ENCODE results near the gene SOBP.

DNA sequence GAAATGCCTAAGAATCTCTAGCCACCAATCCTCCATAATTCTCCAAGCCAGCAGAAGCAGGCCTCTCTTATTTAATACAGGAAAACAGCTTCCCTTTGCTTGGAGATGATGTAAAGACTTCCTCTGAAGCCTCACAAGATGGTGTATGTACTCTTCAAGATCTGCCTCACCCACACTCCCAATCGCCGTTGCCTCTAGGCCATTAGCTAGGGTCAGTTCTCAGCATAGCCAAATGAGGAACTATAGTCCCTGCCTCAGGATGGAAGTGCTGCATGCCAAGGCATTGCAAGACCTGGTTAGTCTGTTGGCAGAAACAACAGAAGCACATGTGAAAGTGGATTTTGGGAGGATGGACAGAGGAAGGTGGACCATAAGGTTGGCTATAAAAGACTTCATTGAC, 195.1 kb downstream of the SOBP start:
- no peak for TF ChIP-seq POLR2A (IDR thresholded peaks at IDR 0.05)
- TF ChIP-seq, protein P1, sequence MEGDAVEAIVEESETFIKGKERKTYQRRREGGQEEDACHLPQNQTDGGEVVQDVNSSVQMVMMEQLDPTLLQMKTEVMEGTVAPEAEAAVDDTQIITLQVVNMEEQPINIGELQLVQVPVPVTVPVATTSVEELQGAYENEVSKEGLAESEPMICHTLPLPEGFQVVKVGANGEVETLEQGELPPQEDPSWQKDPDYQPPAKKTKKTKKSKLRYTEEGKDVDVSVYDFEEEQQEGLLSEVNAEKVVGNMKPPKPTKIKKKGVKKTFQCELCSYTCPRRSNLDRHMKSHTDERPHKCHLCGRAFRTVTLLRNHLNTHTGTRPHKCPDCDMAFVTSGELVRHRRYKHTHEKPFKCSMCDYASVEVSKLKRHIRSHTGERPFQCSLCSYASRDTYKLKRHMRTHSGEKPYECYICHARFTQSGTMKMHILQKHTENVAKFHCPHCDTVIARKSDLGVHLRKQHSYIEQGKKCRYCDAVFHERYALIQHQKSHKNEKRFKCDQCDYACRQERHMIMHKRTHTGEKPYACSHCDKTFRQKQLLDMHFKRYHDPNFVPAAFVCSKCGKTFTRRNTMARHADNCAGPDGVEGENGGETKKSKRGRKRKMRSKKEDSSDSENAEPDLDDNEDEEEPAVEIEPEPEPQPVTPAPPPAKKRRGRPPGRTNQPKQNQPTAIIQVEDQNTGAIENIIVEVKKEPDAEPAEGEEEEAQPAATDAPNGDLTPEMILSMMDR (IDR thresholded peaks at IDR 0.05 in 8 of 11, conservative IDR thresholded peaks at IDR 0.05 in 3 of 11): no peak
